ENCODE results near the gene PRAC1.

- TF ChIP-seq CTCF (IDR thresholded peaks at IDR 0.05; ENCODE audit: low read depth, low read length) = no peak
- TF ChIP-seq POLR2A (IDR thresholded peaks at IDR 0.05; ENCODE audit: extremely low read depth, insufficient read length) = no peak
- TF ChIP-seq MAX (IDR thresholded peaks at IDR 0.05; ENCODE audit: low read depth, low read length) = no peak
- no peak for TF ChIP-seq MYC (IDR thresholded peaks at IDR 0.05; ENCODE audit: low read depth, low read length)
These were observed 3.2 kb upstream of the PRAC1 start for GRCh38 chr17:48725288-48726064.

Data from NB4 (cell line).